Stimulated activated CD4-positive, alpha-beta T cell treated with anti-CD3 and anti-CD28 coated beads, Interleukin-4, amount 100 ng/mL, for 1 hour (primary cell): ENCODE results near the gene RAB11B.
"Not testable (repeated sequence)": the region's sequence is repeated elsewhere in the genome, so short reads cannot be mapped to it uniquely, and the experiment has no call there.

Experiments used
- DNase-seq: peaks from one replicate; pipeline ENCODE4 v3.0.0-alpha.2; 2020

The RAB11B gene

GRCh38 chr19:8441725-8442544, 51.8 kb downstream of the RAB11B start:
- no peak for DNase-seq

GRCh38 chr19:8444140-8444676, 54.0 kb downstream of the RAB11B start:
- not testable (repeated sequence) for DNase-seq

- peak; percentile 100 for DNase-seq
Observed at GRCh38 chr19:8444677-8445487, 54.7 kb downstream of the RAB11B start, which contains the start of gene HNRNPM. TSS of gene HNRNPM (plus strand) at chr19:8444975. CDS start at chr19:8444999, 24 bp downstream.

- peak; percentile 48 for DNase-seq
Observed at GRCh38 chr19:8445488-8446001, 55.4 kb downstream of the RAB11B start.

GRCh38 chr19:8446061-8446709, 56.0 kb downstream of the RAB11B start:
- DNase-seq = no peak

- no peak for DNase-seq
Observed at GRCh38 chr19:8449830-8450229, 59.7 kb downstream of the RAB11B start.

GRCh38 chr19:8451377-8451776, 61.2 kb downstream of the RAB11B start:
- DNase-seq = no peak

GRCh38 chr19:8451885-8452284, 61.7 kb downstream of the RAB11B start:
- DNase-seq = no peak

GRCh38 chr19:8452446-8453123, 62.4 kb downstream of the RAB11B start:
- no peak for DNase-seq

- no peak for DNase-seq
Observed at GRCh38 chr19:8453616-8454015, 63.5 kb downstream of the RAB11B start.
